GM12878 (cell line): ENCODE data around the gene FGR. TPM values are rescaled to one million over a fixed set of nuclear protein-coding genes. Genes with fewer than 3 reads are reported as not detected.

Experiments
- ATAC-seq: fragments of 200-7000 bp; cut with Tn5 transposase; 3 replicates; pipeline ENCODE4 v1.9.1; 2020; ENCODE audit warnings: mild to moderate bottlenecking, moderate library complexity
- BruUV-seq: library from RNA; stranded (reverse); fragments of 400-500 nt; replicated peaks from 2 replicates; lab custom pipeline; 2021; lab: Mats Ljungman, UMichigan
- CTCF ChIA-PET: fragments of 300-600 bp; sonication (Branson Sonifier 250); formaldehyde crosslinking; extraction: SDS; loops from one replicate; lab custom pipeline; 2021; ENCODE audit warnings: inconsistent platforms; lab: Yijun Ruan, JAX
- POLR2A ChIA-PET: fragments of 350-600 bp; formaldehyde crosslinking; extraction: SDS; loops from one replicate; lab custom pipeline; 2021; ENCODE audit warnings: inconsistent platforms; lab: Charles Lee
- RAD21 ChIA-PET: fragments of 300-600 bp; sonication (Branson Sonifier 250); formaldehyde crosslinking; loops from one replicate; lab custom pipeline; 2023; ENCODE audit warnings: antibody characterized with exemption; ENCODE audit not compliant: unreplicated experiment; lab: Charles Lee
- SMC1A ChIA-PET: fragments of 300-600 bp; sonication (Branson Sonifier 250); formaldehyde crosslinking; loops from one replicate; lab custom pipeline; 2023; ENCODE audit not compliant: unreplicated experiment, uncharacterized antibody; lab: Charles Lee
- DNase-seq: peaks from one replicate; pipeline ENCODE4 v3.0.0-alpha.2; 2011; ENCODE audit warnings: low read depth, low spot score
- FAIRE-seq: peaks from 3 replicates; lab custom pipeline; 2011; peaks lifted over from hg19 to GRCh38; lab: Jason Lieb, UNC
- H2AFZ ChIP-seq: 2 replicates; pipeline ENCODE4 v1.6.0; 2011; ENCODE audit warnings: low read depth, low read length, control low read depth; ENCODE audit not compliant: control insufficient read depth
- H3K27ac ChIP-seq: 2 replicates; pipeline ENCODE4 v1.5.1; 2011; ENCODE audit warnings: control low read depth; ENCODE audit not compliant: control insufficient read depth, insufficient read depth
- H3K27me3 ChIP-seq, 2 experiments: replicated peaks in 1 of 2; 2 replicates each; pipeline versions ENCODE4 v1.6.0 to v1.6.1; 2011; ENCODE audit warnings: low read length in 1 of 2; ENCODE audit not compliant: control insufficient read depth in 2 of 2, insufficient read depth in 2 of 2
- H3K36me3 ChIP-seq, 2 experiments: 2 replicates each; pipeline ENCODE4 v1.5.1; 2011; ENCODE audit warnings: low read length in 1 of 2; ENCODE audit not compliant: control insufficient read depth in 2 of 2, insufficient read depth in 2 of 2
- H3K4me1 ChIP-seq: 2 replicates; pipeline ENCODE4 v1.6.1; 2011; ENCODE audit warnings: mild to moderate bottlenecking, low read length, moderate library complexity, mixed read lengths; ENCODE audit not compliant: control insufficient read depth, insufficient read depth
- H3K4me2 ChIP-seq: 2 replicates; pipeline ENCODE4 v1.6.0; 2011; ENCODE audit warnings: control low read depth; ENCODE audit not compliant: control insufficient read depth, insufficient read depth
- H3K4me3 ChIP-seq: fragments of 200-600 bp; sonication (generic); 2 replicates; pipeline ENCODE4 v1.5.1; 2016
- H3K79me2 ChIP-seq: 2 replicates; pipeline ENCODE4 v1.6.0; 2011; ENCODE audit warnings: low read length; ENCODE audit not compliant: control insufficient read depth, insufficient read depth
- H3K9ac ChIP-seq: 2 replicates; pipeline ENCODE4 v1.8.0; 2011; ENCODE audit warnings: low read length, control low read depth, mixed read lengths; ENCODE audit not compliant: control insufficient read depth, insufficient read depth
- H3K9me3 ChIP-seq: replicated peaks from 3 replicates; pipeline ENCODE4 v1.5.1; 2011; ENCODE audit warnings: mild to moderate bottlenecking, low read length; ENCODE audit not compliant: control insufficient read depth, insufficient read depth
- H4K20me1 ChIP-seq: 2 replicates; pipeline ENCODE4 v1.6.0; 2011; ENCODE audit not compliant: control insufficient read depth, insufficient read depth
- ASH2L ChIP-seq: fragments of 300-600, 200-600 bp; sonication (generic); IDR thresholded peaks from 2 replicates; pipeline ENCODE4 v1.6.1; 2017; ENCODE audit warnings: low read depth, mild to moderate bottlenecking, borderline replicate concordance
- IKZF1 ChIP-seq: fragments of 450-650 bp; conservative IDR thresholded peaks from 2 replicates; pipeline ENCODE4 v1.6.1; 2017; ENCODE audit warnings: antibody characterized with exemption, mild to moderate bottlenecking
- IRF4 ChIP-seq: IDR thresholded peaks from 2 replicates; pipeline ENCODE4 v1.6.1; 2011; ENCODE audit warnings: low read depth, low read length
- NFIC ChIP-seq: IDR thresholded peaks from 2 replicates; pipeline ENCODE4 v1.6.1; 2012; ENCODE audit warnings: low read depth, mild to moderate bottlenecking, inconsistent platforms, low read length, moderate library complexity
- NFXL1 ChIP-seq: fragments of 450-650 bp; IDR thresholded peaks from 2 replicates; pipeline ENCODE4 v1.6.1; 2017; ENCODE audit warnings: antibody characterized with exemption, mild to moderate bottlenecking, borderline replicate concordance
- NFYB ChIP-seq: IDR thresholded peaks from 2 replicates; pipeline ENCODE4 v1.6.1; 2011; ENCODE audit warnings: low read depth, mild to moderate bottlenecking, low read length, improper control_type of control experiment, moderate library complexity; ENCODE audit not compliant: insufficient read depth
- NRF1 ChIP-seq: conservative IDR thresholded peaks from 2 replicates; pipeline ENCODE4 v1.6.1; 2011; ENCODE audit warnings: mild to moderate bottlenecking, low read depth, low read length, improper control_type of control experiment
- WGBS: methylation state at CpG from one replicate; pipeline ENCODE4 v1.1.6; 2016; ENCODE audit warnings: low lambda C conversion rate; ENCODE audit not compliant: insufficient replicate concordance, insufficient coverage; ENCODE audit errors: missing lambda C conversion rate; 5-methylcytosine and 5-hydroxymethylcytosine counted together
- in situ Hi-C: fragments of 300-500 bp; cut with MboI; formaldehyde crosslinking; loops from 9 replicates; pipeline ENCODE4 v1.14.3; 2018; ENCODE audit warnings: mixed read lengths
- intact Hi-C: fragments of 100-400 bp; cut with micrococcal nuclease; formaldehyde crosslinking; loops from one replicate; pipeline ENCODE4 v1.14.2; 2022; ENCODE audit not compliant: unreplicated experiment
- polyA plus RNA-seq, 11 experiments: library from polyadenylated mRNA; depleted of rRNA in 4 of 11; unstranded in 6 of 11; stranded (reverse) in 5 of 11; fragments of >200 nt; fragmentation: Nextera tagmentation in 4 of 11; fragmentation: Illumina TruSeq in 1 of 11; extraction: Ambion mirVana in 4 of 11; extraction: Trizol in 1 of 11; gene quantifications; 1 replicate in 1 of 11; 2 replicates in 10 of 11; pipeline versions ENCODE4 v1.2.1 to v1.2.3, GENCODE V29; 2011 to 2016; ENCODE audit warnings: inconsistent platforms in 2 of 11, missing spikeins in 2 of 11, low read depth in 1 of 11
- total RNA-seq, 4 experiments: library from RNA; depleted of rRNA in 3 of 4; stranded (reverse); fragments of >200 nt in 3 of 4; fragmentation: Illumina TruSeq in 1 of 4; extraction: Trizol in 1 of 4; gene quantifications; 2 replicates each; pipeline versions ENCODE4 v1.2.1 to v1.2.3, GENCODE V29; 2013 to 2021
- TF ChIP-seq, protein P1 (sequence below): IDR thresholded peaks from 2 replicates; pipeline ENCODE4 v1.6.1; 2011; ENCODE audit warnings: borderline replicate concordance, low read depth, mild to moderate bottlenecking, moderate library complexity, mixed read lengths, low read length; ENCODE audit not compliant: insufficient read depth; ENCODE audit errors: extremely low read length
- TF ChIP-seq, protein P2 (sequence below): fragments of 450-650 bp; IDR thresholded peaks from 2 replicates; pipeline ENCODE4 v1.6.1; 2017; ENCODE audit warnings: borderline replicate concordance

FGR gene
- total and polyA plus RNA-seq, 10 of the 15 experiments (the other 5 are each of a cell fraction or from before 2014, with no cell fraction given) = 10.9 to 193 (median 74.7) TPM

DNA sequence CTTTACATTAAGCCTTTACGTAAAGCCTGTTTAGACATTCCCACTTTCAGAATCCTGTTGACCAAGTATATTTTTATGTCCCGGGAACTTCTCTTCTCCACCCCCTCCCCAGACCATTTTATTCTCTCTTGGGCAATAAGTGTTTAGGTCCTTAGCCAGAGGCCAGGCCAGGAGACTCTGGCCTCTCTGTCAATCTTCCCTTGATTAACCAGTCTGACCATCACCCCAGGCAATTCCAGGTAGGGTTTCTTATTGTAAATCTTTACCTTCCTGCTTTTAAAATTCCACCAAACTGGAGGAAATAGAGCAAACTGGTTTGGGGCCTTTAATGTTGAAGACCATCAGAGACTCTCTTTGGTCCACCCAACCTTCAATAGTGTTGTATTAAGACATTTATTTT, 49.2 kb upstream of the FGR start:
- WGBS = 65% methylated on average over 2 of the region's 2 CpGs
- Histone ChIP-seq H3K36me3 (no peaks in the 10 kb centered on the region), H3K9ac (no peak overlapping the region), H3K27me3 (no peaks in the 10 kb centered on the region), H3K4me2 (no peak overlapping the region), H3K4me1 (peaks cover 2% of the 10 kb centered on the region; the same call in 1 of the 2 replicates), H4K20me1 (no peaks in the 10 kb centered on the region), H3K9me3 (peaks cover 6% of the 10 kb centered on the region; the same call in 2 of the 3 replicates), H3K79me2 (no peaks in the 10 kb centered on the region), H3K27ac (no peak overlapping the region), H2AFZ (no peak overlapping the region), H3K4me3 (no peak overlapping the region)
- ChIA-PET RAD21 (no interaction called here), POLR2A (interaction anchor here (0.7 kb wide), 2 partner anchors 529 to 1626 kb away, joined by 4 to 5 read pairs; partner anchors contain the start of gene SLC9A1), CTCF (no interaction called here), SMC1A (interaction anchor here (1.5 kb wide), 1 partner anchor 75 kb away, joined by 4 read pairs; no protein-coding TSS in a partner anchor)
- FAIRE-seq (no peak), ATAC-seq (no peak), DNase-seq (no peak)
- intact Hi-C loops (no loop called here), in situ Hi-C loops (no loop called here)
- TF ChIP-seq, protein P1, sequence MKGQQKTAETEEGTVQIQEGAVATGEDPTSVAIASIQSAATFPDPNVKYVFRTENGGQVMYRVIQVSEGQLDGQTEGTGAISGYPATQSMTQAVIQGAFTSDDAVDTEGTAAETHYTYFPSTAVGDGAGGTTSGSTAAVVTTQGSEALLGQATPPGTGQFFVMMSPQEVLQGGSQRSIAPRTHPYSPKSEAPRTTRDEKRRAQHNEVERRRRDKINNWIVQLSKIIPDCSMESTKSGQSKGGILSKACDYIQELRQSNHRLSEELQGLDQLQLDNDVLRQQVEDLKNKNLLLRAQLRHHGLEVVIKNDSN = no peak
- no peak for TF ChIP-seq IRF4
- no peak for TF ChIP-seq NFIC
- TF ChIP-seq IKZF1 = no peak
- no peak for TF ChIP-seq NFXL1
- no peak for TF ChIP-seq ASH2L
- TF ChIP-seq, protein P2, sequence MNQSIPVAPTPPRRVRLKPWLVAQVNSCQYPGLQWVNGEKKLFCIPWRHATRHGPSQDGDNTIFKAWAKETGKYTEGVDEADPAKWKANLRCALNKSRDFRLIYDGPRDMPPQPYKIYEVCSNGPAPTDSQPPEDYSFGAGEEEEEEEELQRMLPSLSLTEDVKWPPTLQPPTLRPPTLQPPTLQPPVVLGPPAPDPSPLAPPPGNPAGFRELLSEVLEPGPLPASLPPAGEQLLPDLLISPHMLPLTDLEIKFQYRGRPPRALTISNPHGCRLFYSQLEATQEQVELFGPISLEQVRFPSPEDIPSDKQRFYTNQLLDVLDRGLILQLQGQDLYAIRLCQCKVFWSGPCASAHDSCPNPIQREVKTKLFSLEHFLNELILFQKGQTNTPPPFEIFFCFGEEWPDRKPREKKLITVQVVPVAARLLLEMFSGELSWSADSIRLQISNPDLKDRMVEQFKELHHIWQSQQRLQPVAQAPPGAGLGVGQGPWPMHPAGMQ = no peak
- TF ChIP-seq NRF1 = no peak
- TF ChIP-seq NFYB = no peak
- BruUV-seq = no TSS peak
